ENCODE results near the gene IKBIP. TPM values are rescaled to one million over a fixed set of nuclear protein-coding genes. Genes with fewer than 3 reads are reported as not detected.

The IKBIP gene
- total and polyA plus RNA-seq, 9 of the 15 experiments (the other 6 are each of a cell fraction or from before 2014, with no cell fraction given) = 3.3 to 19.5 (median 14.9) TPM

DNA sequence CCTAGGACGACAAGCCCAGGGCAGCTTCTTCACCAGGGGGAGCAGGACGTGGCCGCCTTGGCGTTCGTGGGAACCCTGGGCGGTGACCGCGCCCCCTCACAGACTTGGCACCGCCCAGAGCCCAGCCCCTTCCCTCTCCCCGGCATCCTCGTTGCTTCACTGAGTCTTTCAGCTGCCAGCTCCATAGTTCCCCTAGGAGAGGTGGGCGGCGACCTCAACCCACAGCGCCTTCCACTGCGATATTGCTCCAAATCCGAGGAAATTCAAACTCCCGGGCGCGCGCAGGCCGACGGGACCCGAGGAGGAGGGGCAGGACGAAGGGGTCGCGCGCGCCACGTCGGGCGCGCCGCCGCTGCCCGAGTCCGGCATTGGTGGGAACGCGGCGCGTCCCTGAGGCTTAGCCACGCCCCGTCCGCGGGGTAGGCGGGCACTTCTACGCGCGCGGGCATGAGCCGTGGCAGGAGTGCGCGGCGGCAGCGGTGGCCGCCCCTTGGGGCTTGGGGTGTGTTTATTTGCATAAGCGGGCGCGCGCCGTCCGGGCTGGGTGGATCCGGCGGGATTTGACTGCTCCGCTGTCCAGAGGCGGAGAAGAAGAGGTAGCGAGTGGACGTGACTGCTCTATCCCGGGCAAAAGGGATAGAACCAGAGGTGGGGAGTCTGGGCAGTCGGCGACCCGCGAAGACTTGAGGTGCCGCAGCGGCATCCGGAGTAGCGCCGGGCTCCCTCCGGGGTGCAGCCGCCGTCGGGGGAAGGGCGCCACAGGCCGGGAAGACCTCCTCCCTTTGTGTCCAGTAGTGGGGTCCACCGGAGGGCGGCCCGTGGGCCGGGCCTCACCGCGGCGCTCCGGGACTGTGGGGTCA lies at the start of gene IKBIP, which contains the start of gene APAF1 (continued):
- TF ChIP-seq, protein P1, sequence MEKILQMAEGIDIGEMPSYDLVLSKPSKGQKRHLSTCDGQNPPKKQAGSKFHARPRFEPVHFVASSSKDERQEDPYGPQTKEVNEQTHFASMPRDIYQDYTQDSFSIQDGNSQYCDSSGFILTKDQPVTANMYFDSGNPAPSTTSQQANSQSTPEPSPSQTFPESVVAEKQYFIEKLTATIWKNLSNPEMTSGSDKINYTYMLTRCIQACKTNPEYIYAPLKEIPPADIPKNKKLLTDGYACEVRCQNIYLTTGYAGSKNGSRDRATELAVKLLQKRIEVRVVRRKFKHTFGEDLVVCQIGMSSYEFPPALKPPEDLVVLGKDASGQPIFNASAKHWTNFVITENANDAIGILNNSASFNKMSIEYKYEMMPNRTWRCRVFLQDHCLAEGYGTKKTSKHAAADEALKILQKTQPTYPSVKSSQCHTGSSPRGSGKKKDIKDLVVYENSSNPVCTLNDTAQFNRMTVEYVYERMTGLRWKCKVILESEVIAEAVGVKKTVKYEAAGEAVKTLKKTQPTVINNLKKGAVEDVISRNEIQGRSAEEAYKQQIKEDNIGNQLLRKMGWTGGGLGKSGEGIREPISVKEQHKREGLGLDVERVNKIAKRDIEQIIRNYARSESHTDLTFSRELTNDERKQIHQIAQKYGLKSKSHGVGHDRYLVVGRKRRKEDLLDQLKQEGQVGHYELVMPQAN (IDR thresholded peaks at IDR 0.05; ENCODE audit: borderline replicate concordance) = 0 out of 2 replicates have a peak, but pooled peaks have one; percentile 61
- TF ChIP-seq, protein P2, sequence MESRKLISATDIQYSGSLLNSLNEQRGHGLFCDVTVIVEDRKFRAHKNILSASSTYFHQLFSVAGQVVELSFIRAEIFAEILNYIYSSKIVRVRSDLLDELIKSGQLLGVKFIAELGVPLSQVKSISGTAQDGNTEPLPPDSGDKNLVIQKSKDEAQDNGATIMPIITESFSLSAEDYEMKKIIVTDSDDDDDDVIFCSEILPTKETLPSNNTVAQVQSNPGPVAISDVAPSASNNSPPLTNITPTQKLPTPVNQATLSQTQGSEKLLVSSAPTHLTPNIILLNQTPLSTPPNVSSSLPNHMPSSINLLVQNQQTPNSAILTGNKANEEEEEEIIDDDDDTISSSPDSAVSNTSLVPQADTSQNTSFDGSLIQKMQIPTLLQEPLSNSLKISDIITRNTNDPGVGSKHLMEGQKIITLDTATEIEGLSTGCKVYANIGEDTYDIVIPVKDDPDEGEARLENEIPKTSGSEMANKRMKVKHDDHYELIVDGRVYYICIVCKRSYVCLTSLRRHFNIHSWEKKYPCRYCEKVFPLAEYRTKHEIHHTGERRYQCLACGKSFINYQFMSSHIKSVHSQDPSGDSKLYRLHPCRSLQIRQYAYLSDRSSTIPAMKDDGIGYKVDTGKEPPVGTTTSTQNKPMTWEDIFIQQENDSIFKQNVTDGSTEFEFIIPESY (CRISPR knock-in tag; IDR thresholded peaks at IDR 0.05) = peak; percentile 29; the same call in 1 of the 2 replicates
- TF ChIP-seq PHB (CRISPR knock-in tag; IDR thresholded peaks at IDR 0.05) (no peak), ERF (CRISPR knock-in tag; IDR thresholded peaks at IDR 0.05) (no peak; the same call in 1 of the 2 replicates), ZNF212 (CRISPR knock-in tag; IDR thresholded peaks at IDR 0.05) (no peak), VEZF1 (CRISPR knock-in tag; IDR thresholded peaks at IDR 0.05) (peak; percentile 88), ZNF197 (CRISPR knock-in tag; IDR thresholded peaks at IDR 0.05; ENCODE audit: low read depth) (0 out of 2 replicates have a peak, but pooled peaks have one; percentile 73), ZNF263 (CRISPR knock-in tag; IDR thresholded peaks at IDR 0.05; ENCODE audit: borderline replicate concordance) (no peak), ZNF253 (CRISPR knock-in tag; conservative IDR thresholded peaks at IDR 0.05) (no peak), MLLT1 (IDR thresholded peaks at IDR 0.05) (peak in 1 of 2 experiments; percentile 59; a peak in 2 of 4 replicates), TAF7 (tag; IDR thresholded peaks at IDR 0.05) (peak; percentile 27; the same call in 1 of the 2 replicates)
- TF ChIP-seq, protein P3, sequence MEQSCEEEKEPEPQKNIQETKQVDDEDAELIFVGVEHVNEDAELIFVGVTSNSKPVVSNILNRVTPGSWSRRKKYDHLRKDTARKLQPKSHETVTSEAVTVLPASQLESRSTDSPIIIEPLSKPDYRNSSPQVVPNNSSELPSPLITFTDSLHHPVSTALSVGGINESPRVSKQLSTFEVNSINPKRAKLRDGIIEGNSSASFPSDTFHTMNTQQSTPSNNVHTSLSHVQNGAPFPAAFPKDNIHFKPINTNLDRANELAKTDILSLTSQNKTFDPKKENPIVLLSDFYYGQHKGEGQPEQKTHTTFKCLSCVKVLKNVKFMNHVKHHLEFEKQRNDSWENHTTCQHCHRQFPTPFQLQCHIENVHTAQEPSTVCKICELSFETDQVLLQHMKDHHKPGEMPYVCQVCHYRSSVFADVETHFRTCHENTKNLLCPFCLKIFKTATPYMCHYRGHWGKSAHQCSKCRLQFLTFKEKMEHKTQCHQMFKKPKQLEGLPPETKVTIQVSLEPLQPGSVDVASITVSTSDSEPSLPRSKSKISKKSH (CRISPR knock-in tag; IDR thresholded peaks at IDR 0.05) = no peak
- TF ChIP-seq, protein P4, sequence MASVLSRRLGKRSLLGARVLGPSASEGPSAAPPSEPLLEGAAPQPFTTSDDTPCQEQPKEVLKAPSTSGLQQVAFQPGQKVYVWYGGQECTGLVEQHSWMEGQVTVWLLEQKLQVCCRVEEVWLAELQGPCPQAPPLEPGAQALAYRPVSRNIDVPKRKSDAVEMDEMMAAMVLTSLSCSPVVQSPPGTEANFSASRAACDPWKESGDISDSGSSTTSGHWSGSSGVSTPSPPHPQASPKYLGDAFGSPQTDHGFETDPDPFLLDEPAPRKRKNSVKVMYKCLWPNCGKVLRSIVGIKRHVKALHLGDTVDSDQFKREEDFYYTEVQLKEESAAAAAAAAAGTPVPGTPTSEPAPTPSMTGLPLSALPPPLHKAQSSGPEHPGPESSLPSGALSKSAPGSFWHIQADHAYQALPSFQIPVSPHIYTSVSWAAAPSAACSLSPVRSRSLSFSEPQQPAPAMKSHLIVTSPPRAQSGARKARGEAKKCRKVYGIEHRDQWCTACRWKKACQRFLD (CRISPR knock-in tag; IDR thresholded peaks at IDR 0.05) = peak; percentile 93

Data from K562 (cell line).